Cardiac muscle cell (in vitro differentiated cells and primary cell): ENCODE results near the gene RNF223. TPM values are rescaled to one million over a fixed set of nuclear protein-coding genes. Genes with fewer than 3 reads are reported as not detected.

Source experiments
- DNase-seq, 2 donors: peaks; one replicate each; pipeline versions ENCODE4 v3.0.0 to v3.0.0-alpha.2; 2010 to 2017; ENCODE audit warnings: low read depth in 1 of 2, low spot score in 1 of 2
- H3K27ac ChIP-seq: fragments of 200-600 bp; sonication (generic); 2 replicates; pipeline ENCODE4 v1.5.1; 2016
- H3K27me3 ChIP-seq: fragments of 200-600 bp; sonication (generic); 2 replicates; pipeline ENCODE4 v1.6.0; 2016; ENCODE audit warnings: control low read depth
- H3K36me3 ChIP-seq: fragments of 200-600 bp; sonication (generic); 2 replicates; pipeline ENCODE4 v1.5.1; 2016; ENCODE audit warnings: control low read depth
- H3K4me1 ChIP-seq: fragments of 200-600 bp; sonication (generic); 2 replicates; pipeline ENCODE4 v1.8.1; 2017; ENCODE audit warnings: low read depth, mild to moderate bottlenecking, mixed run types
- H3K4me3 ChIP-seq: fragments of 200-600 bp; sonication (generic); 2 replicates; pipeline ENCODE4 v1.5.1; 2016; ENCODE audit warnings: mild to moderate bottlenecking
- H3K9me3 ChIP-seq: fragments of 200-600 bp; sonication (generic); 2 replicates; pipeline ENCODE4 v1.5.1; 2017; ENCODE audit warnings: low read depth, mild to moderate bottlenecking, control low read depth
- polyA plus RNA-seq: library from polyadenylated mRNA; unstranded; fragments of >200 nt; fragmentation: Nextera tagmentation; extraction: Ambion mirVana; gene quantifications from 2 replicates; pipeline ENCODE4 v1.2.1, GENCODE V29; 2016
- total RNA-seq: library from RNA; depleted of rRNA; stranded (reverse); fragments of >200 nt; gene quantifications from 2 replicates; pipeline ENCODE4 v1.2.3, GENCODE V29; 2016
- TF ChIP-seq, protein P1 (sequence below): IDR thresholded peaks from 2 replicates; pipeline ENCODE4 v1.5.1; 2012; ENCODE audit warnings: low read depth, mild to moderate bottlenecking, low read length

The RNF223 gene
- total and polyA plus RNA-seq, 2 experiments from 2014 or later = 0.33 TPM; not detected in 1

DNA sequence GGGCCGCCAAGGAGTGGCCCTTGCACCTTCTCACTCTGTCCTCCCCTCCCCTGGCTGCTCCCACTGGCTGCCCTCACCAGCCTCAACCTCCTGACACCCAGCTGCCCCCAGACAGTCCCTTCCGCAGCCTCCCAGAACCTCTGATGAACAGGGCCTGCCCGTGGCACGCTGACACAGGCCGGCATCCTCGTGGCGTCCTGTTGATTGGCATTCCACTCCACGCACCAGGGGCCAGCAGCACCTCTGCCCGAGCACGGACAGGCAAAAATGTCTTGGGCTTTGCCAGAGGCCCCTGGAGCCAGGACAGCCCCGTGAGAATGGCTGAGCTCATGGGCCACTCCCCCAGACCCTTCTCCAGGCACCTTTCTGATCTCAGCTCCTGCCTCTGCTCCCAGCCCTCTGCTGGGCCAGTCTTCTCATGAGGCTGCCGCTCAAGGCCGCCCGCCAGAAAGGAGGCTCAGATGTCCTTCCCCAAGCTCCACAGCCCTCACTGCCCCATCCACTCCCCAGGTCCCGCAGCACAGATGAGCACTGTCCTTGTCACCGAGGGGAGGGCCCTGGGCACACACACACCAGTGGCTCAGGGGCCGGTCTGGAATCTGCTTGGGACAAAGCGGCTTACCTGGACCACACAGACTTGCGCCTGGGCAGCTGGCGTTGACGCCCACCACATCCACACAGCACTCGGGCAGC lies 15.8 kb upstream of the RNF223 start:
- TF ChIP-seq, protein P1, sequence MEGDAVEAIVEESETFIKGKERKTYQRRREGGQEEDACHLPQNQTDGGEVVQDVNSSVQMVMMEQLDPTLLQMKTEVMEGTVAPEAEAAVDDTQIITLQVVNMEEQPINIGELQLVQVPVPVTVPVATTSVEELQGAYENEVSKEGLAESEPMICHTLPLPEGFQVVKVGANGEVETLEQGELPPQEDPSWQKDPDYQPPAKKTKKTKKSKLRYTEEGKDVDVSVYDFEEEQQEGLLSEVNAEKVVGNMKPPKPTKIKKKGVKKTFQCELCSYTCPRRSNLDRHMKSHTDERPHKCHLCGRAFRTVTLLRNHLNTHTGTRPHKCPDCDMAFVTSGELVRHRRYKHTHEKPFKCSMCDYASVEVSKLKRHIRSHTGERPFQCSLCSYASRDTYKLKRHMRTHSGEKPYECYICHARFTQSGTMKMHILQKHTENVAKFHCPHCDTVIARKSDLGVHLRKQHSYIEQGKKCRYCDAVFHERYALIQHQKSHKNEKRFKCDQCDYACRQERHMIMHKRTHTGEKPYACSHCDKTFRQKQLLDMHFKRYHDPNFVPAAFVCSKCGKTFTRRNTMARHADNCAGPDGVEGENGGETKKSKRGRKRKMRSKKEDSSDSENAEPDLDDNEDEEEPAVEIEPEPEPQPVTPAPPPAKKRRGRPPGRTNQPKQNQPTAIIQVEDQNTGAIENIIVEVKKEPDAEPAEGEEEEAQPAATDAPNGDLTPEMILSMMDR = no peak
- H3K4me1 ChIP-seq = no peaks in the 10 kb centered on the region

DNA sequence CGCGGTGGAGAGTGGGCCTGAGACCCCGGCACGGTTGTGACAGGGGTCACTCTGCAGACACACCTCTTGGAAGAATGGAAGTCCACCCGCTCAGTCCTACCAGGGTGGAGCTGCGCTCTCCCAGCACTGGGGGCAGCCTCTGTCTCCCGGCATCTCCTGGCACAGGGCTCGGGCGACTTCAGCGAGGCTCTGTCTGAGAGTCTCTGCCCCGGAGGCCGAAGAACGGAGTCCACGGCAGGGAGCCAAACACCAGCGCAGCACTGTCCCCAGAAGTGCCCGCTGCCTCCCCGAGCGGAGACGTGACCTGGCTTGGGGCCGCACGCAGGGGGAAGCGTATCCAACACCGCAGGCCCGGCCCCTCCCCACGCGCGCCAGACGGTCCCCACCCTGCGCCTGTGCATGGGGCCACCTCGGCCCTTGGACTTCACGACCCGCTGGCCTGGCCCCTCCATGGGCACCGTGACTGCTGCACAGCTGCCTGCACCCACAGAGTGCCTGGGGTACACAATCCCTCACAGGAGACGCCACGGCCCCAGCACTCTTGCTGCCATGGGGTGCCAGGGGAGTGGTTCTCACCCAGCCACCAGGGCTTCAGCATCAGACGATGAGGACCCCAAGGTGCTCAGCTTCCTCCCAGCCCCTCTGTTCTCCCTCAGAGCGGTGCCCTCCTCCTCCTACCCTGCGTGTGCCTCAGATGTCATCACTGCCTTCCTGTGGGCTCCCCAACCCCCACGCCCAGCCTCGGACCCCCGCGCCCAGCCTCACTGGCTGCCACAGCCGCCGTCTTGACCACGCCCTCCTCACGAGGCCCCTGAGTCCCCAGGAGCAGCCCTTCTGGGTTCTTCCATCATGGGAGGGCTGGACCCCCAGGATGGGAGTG lies 14.9 kb upstream of the RNF223 start:
- no peaks in the 10 kb centered on the region for H3K27me3 ChIP-seq
- no peak overlapping the region for H3K27ac ChIP-seq
- H3K4me3 ChIP-seq = no peak overlapping the region
- no peaks in the 10 kb centered on the region for H3K9me3 ChIP-seq
- no peak for DNase-seq
- H3K36me3 ChIP-seq = no peaks in the 10 kb centered on the region
- TF ChIP-seq, protein P1 = no peak
- H3K4me1 ChIP-seq = no peaks in the 10 kb centered on the region

More for the DNA sequence above, 15.8 kb upstream of the RNF223 start:
- Histone ChIP-seq H3K27me3 (no peaks in the 10 kb centered on the region), H3K27ac (no peak overlapping the region), H3K4me3 (no peak overlapping the region), H3K36me3 (no peaks in the 10 kb centered on the region), H3K9me3 (no peaks in the 10 kb centered on the region)
- DNase-seq = no peak

DNA sequence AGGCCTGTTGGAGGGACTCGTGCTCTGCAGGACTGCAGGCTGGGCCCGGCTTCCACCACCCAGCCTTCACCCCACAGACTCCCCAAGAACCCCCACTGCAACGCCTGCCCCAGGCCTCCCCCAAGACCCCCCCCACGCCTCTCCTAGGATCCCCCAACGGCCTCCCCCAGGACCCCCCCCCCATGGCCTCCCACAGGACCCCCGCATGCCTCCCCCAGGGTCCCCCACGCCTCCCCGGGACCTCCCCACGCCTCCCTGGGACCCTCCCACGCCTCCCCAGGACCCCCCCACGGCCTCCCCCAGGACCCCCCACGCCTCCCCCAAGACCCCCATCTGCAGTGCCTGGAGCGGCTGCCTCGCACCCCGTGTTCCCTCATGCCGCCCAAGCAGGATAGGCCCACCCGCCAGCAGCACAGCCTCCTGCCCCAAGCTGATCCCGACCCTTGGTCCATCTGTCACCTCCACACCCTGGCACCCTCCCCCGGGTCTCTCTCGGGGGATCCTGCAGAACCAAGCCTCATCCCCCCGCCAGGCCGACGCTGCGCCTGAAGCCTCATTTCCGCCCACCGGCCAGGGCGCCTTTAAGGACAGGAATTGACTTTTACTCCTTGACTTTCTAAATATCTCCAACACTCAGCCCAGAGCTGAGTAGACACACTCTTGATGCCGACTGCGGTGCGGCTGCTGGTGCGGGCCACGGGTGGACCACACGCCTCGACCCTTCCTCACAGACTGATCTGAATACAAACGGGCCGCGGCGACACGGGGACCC lies 14.1 kb upstream of the RNF223 start:
- no peaks in the 10 kb centered on the region for H3K36me3 ChIP-seq
- DNase-seq = no peak
- no peaks in the 10 kb centered on the region for H3K9me3 ChIP-seq
- TF ChIP-seq, protein P1 = no peak
- H3K4me3 ChIP-seq = no peak overlapping the region
- H3K27me3 ChIP-seq = no peaks in the 10 kb centered on the region
- H3K4me1 ChIP-seq = no peaks in the 10 kb centered on the region
- no peak overlapping the region for H3K27ac ChIP-seq

DNA sequence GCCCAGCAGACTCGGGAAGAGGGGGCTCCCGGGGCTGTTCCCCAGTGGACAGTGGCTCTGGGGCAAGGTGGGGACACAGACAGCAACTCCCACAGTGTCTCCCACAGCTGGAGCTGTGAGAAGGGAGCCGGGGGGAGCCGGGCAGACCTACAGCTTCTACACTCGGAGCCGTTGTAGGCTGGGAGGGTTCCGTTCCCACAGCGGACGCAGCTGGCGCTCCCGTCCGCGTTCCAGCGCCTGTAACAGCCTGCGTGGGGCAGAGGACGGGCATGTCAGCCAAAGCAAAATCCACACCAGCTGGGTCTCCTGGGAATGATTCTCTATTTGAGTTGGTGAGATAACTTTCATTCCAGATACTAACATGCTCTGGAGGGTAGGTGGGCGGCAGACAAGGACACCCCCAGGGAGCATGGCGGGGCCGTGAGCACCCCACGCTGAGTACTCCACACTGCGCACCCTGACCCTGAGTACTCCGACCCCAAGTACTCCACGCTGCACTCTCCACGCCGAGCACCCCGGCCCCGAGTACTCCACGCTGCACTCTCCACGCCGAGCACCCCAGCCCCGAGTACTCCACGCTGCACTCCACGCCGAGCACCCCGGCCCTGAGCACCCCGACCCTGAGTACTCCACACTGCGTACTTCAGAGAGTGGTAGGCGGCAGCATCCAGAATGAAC lies 13.4 kb upstream of the RNF223 start:
- Histone ChIP-seq H3K4me3 (no peak overlapping the region), H3K4me1 (no peaks in the 10 kb centered on the region), H3K36me3 (no peaks in the 10 kb centered on the region), H3K9me3 (no peaks in the 10 kb centered on the region), H3K27ac (no peak overlapping the region), H3K27me3 (no peaks in the 10 kb centered on the region)
- TF ChIP-seq, protein P1 = no peak
- no peak for DNase-seq

DNA sequence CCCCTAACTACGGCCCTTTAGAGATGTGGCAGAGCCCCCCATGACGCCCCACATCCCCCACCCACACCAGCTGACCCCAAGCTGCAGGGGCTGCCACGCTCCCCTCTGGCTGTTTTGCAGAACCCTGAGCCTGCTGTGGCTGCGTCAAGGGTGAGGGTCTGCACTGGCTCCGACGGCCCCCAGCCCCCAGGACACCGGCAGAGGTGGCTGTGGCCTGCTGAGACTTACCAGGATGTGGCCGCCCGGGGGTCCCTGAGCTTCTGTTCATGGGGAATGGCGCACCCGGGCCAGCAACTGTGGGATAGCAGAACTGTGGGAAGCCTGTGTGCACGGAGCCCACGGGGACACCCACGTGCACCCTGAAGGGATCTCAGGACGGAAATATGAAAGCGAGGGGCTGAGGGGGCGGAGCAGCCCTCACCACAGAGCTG lies 12.8 kb upstream of the RNF223 start:
- TF ChIP-seq, protein P1 = no peak
- Histone ChIP-seq H3K9me3 (no peaks in the 10 kb centered on the region), H3K4me3 (no peak overlapping the region), H3K27ac (no peak overlapping the region), H3K27me3 (no peaks in the 10 kb centered on the region), H3K4me1 (no peaks in the 10 kb centered on the region), H3K36me3 (no peaks in the 10 kb centered on the region)
- no peak for DNase-seq
